Neural cell (in vitro differentiated cells): Measurements from ENCODE around the gene PRR30.

Experiments used
- EP300 ChIP-seq: fragments of 450-650 bp; conservative IDR thresholded peaks from 2 replicates; pipeline ENCODE4 v1.6.1; 2014; ENCODE audit warnings: antibody characterized with exemption, mild to moderate bottlenecking, moderate library complexity; ENCODE audit not compliant: poor library complexity, severe bottlenecking
- EZH2 ChIP-seq: fragments of 200-600, 300-800 bp; shearing (Covaris generic), sonication (generic); IDR thresholded peaks from 2 replicates; pipeline ENCODE4 v1.6.1; 2014; ENCODE audit warnings: antibody characterized with exemption, low read length, borderline replicate concordance, mild to moderate bottlenecking; ENCODE audit not compliant: insufficient read depth, poor library complexity, severe bottlenecking
- POLR2AphosphoS5 ChIP-seq: IDR thresholded peaks from 2 replicates; pipeline ENCODE4 v1.6.1; 2012
- TAF1 ChIP-seq: IDR thresholded peaks from 2 replicates; pipeline ENCODE4 v1.6.1; 2012; ENCODE audit warnings: low read depth
- TF ChIP-seq, protein P1 (sequence below): fragments of 450-650 bp; IDR thresholded peaks from 2 replicates; pipeline ENCODE4 v1.5.1; 2014; ENCODE audit warnings: antibody characterized with exemption, mild to moderate bottlenecking, moderate library complexity; ENCODE audit not compliant: poor library complexity, severe bottlenecking
- TF ChIP-seq, protein P2 (sequence below): IDR thresholded peaks from 2 replicates; pipeline ENCODE4 v1.6.1; 2012; ENCODE audit warnings: borderline replicate concordance

DNA sequence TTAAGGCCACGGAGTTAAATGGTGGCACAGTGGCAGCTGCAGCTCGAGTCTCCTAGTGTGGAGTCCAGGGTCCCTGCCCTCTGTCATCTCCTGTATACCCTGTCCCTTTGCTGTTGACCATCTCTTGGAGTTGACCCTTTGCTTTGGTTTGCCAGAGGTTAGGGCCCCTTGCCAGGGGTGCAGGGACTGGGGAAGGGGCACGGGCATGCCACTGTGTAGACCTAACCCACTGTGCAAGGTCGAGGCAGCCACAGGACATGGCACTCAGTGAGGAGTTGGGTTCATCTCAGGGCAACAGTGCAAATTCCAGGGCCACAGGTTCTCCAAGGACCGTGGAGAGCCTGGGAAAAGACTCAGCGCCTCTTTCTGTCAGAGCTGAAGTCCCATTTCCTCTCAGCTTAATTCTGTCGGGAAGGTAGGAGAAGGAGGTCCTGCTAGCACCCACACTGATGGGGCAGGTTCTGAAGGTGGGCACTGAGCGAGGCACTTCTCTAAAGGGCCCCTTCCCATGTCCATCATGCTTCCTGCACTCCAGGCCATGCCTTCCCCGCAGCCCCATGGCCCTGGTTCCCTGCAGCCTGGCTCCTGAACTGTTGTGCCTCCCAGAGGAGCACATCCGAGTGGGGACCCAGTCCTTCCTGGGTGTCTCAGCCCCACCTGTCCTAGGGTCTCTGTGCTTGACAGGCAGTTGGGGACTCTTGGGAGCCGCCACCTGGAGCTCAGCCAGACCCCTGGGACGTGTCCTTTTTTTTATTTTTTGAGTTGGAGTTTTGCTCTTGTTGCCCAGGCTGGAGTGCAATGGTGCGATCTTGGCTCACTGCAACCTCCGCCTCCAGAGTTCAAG, 49.9 kb downstream of the PRR30 start:
- TF ChIP-seq, protein P1, sequence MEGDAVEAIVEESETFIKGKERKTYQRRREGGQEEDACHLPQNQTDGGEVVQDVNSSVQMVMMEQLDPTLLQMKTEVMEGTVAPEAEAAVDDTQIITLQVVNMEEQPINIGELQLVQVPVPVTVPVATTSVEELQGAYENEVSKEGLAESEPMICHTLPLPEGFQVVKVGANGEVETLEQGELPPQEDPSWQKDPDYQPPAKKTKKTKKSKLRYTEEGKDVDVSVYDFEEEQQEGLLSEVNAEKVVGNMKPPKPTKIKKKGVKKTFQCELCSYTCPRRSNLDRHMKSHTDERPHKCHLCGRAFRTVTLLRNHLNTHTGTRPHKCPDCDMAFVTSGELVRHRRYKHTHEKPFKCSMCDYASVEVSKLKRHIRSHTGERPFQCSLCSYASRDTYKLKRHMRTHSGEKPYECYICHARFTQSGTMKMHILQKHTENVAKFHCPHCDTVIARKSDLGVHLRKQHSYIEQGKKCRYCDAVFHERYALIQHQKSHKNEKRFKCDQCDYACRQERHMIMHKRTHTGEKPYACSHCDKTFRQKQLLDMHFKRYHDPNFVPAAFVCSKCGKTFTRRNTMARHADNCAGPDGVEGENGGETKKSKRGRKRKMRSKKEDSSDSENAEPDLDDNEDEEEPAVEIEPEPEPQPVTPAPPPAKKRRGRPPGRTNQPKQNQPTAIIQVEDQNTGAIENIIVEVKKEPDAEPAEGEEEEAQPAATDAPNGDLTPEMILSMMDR: no peak
- TF ChIP-seq EZH2: no peak
- TF ChIP-seq, protein P2, sequence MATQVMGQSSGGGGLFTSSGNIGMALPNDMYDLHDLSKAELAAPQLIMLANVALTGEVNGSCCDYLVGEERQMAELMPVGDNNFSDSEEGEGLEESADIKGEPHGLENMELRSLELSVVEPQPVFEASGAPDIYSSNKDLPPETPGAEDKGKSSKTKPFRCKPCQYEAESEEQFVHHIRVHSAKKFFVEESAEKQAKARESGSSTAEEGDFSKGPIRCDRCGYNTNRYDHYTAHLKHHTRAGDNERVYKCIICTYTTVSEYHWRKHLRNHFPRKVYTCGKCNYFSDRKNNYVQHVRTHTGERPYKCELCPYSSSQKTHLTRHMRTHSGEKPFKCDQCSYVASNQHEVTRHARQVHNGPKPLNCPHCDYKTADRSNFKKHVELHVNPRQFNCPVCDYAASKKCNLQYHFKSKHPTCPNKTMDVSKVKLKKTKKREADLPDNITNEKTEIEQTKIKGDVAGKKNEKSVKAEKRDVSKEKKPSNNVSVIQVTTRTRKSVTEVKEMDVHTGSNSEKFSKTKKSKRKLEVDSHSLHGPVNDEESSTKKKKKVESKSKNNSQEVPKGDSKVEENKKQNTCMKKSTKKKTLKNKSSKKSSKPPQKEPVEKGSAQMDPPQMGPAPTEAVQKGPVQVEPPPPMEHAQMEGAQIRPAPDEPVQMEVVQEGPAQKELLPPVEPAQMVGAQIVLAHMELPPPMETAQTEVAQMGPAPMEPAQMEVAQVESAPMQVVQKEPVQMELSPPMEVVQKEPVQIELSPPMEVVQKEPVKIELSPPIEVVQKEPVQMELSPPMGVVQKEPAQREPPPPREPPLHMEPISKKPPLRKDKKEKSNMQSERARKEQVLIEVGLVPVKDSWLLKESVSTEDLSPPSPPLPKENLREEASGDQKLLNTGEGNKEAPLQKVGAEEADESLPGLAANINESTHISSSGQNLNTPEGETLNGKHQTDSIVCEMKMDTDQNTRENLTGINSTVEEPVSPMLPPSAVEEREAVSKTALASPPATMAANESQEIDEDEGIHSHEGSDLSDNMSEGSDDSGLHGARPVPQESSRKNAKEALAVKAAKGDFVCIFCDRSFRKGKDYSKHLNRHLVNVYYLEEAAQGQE: no peak
- no peak for TF ChIP-seq POLR2AphosphoS5
- no peak for TF ChIP-seq TAF1
- no peak for TF ChIP-seq EP300
